NCI-H748 treated with DMSO at 0.1 percent for 48 hours (cell line): ENCODE data around the gene GPR39.
A peak's percentile ranks its signal among the peaks of the same experiment; 100 is the strongest.
"Not testable (repeated sequence)": the region's sequence is repeated elsewhere in the genome, so short reads cannot be mapped to it uniquely, and the experiment has no call there.

Experiments used
- DNase-seq: peaks from one replicate; lab custom pipeline; 2025; lab: John Stamatoyannopoulos, UW

The GPR39 gene

DNA sequence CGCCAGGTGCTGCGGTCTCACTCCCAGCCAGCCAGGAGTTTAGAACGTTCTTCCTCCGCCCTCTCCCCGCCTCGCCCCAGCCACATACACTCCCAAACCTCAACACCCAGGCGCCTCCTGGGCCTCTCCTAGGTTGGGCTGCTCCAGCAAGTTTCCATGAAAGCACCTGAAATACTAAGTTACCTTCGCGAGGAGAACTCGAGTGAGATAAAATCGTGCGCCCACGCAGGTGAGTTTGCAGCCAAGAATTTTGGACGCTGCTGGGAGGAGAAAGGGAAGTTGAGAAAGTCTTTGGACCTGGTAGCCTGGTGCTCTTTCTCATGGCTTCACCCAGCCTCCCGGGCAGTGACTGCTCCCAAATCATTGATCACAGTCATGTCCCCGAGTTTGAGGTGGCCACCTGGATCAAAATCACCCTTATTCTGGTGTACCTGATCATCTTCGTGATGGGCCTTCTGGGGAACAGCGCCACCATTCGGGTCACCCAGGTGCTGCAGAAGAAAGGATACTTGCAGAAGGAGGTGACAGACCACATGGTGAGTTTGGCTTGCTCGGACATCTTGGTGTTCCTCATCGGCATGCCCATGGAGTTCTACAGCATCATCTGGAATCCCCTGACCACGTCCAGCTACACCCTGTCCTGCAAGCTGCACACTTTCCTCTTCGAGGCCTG is at the start of gene GPR39:
TSS of gene GPR39 (plus strand) at position 83 of the 673 bp plus-strand sequence.
- no peak for DNase-seq

DNA sequence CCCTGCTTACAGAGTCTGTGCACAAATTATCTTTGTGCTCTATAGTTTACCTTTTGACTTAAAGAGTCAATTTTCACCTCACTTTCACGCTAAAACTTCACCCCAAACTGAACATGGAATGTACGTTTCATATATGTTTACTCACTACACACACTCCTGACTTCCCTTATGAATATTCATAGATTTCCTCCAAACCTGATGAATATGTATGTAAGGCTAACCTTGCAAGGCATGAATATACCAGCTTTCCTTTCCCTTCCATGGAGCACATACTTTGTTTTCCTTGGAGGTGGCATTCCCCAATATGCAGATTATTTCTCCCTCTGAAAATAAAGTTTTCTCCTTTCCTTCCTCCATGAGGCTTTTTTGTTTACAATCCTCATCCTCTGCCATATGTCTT is 48.4 kb upstream of the GPR39 start:
- DNase-seq: no peak

DNA sequence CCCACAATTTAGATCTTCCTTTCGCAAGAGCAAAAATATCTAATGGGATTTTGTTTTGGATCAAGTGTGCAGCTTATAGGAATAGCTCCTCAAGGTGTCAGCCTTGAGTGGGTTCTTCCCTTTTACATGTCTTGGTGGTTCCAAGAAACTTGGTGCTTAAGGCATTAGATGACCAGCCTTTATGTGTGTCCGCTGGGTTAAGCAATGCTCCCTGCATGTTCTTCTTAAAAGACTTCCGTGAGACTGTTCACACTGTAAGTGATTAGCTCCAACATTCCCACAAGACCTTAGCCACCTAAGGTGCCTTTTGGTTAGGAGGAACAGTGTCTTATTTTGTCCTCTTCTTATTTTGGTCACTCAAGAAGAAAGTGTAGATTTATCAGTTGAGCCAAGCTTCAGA is 44.3 kb upstream of the GPR39 start:
- DNase-seq: no peak

DNA sequence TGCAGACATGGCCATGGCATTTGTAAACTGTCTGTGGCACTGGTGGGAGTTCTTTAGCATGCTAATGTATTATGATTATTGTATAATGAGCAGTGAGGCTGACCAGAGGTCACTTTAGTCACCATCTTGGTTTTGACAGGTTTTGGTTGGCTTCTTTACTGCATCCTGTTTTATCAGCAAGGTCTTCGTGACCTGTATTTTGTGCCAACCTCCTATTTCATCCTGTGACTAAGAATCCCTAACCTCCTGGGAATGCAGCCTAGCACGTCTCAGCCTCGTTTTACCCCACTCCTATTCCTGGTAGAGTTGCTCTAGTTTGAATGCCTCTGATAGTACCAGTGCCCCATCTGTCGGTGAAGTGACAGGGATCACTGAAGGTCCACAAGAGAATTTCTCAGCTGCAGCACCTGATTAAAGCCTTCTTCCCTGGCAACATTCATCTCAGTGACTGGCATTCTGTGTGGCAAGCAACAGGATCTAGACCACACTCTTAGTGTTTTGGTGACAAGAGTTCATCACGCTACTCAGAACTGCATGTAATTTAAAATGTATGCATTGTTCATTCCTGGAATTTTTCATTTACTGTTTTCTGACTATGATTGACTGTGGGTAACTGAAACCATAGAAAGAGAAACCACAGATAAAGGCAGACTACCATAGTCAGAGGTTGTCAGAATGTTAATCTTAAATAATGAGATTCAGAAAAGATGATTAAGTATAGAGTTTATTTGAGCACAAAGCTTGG is 43.0 kb upstream of the GPR39 start:
- DNase-seq: no peak

DNA sequence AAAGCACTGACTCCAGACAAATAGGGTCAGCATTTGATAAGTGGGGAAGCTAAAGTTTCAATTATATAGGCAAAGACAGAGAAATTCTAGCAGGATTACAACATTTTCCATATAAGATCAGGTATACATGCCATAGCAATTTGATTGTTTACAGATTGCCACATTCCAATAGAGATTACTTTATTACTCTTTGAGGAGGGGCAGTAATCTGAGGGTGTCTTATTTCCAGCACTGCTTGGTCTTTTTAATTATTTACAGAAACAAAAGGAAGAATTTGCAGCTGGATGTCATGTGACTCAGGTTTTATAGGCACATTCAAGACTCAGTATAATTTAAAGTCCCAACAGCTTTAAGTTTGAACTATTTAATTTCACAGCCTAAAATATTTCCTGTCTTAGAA is 42.5 kb upstream of the GPR39 start:
- no peak for DNase-seq

DNA sequence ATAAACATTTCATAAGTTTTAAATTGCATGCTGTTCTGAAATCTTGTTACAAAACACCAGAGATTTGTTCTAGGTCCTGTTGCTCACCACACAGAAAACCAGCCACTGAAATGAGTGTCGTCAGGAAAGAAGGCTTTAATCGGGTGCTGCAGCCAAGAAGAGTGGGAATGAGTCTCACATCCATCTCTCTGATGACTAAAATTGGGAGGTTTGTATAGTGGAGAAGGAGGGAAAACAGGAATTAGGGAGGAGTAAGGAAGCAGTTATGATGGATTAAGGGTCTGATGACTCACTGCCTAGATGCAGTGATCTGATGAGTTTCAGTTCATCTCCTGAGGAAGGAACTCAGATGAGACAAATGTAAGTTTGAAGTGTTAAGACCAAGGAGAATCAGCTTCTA is 42.1 kb upstream of the GPR39 start:
- DNase-seq: no peak

- peak; percentile 1 for DNase-seq
These were observed 41.6 kb upstream of the GPR39 start for GRCh38 chr2:132374961-132375360.

DNA sequence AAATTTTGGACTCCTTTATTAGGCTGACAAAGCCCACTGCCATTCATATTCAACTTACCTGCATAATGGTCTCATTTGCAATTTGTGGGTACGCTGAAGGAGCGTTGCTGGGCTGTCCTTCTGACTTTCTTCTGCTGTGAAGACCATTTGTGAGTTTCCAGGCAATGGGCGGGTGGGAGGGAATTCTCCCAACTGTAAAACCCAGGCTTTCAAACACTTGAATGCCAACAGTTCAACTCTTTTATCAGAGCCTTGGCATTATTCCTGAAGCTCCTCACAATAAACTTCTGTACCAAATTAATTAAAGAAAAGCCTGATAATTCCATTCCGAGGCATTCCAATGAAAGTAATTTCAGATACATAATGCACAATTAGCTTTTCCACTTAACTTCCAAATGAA is 35.2 kb upstream of the GPR39 start:
- DNase-seq: no peak

GRCh38 chr2:132383956-132384355 is 32.6 kb upstream of the GPR39 start:
- no peak for DNase-seq

GRCh38 chr2:132384491-132385151 is 32.0 kb upstream of the GPR39 start:
- no peak for DNase-seq

- DNase-seq: no peak
These were observed 29.5 kb upstream of the GPR39 start for GRCh38 chr2:132387126-132387525.

GRCh38 chr2:132390076-132390475 is 26.5 kb upstream of the GPR39 start:
- no peak for DNase-seq

- no peak for DNase-seq
These were observed 25.2 kb upstream of the GPR39 start for GRCh38 chr2:132391378-132391777.

- no peak for DNase-seq
These were observed 24.4 kb upstream of the GPR39 start for GRCh38 chr2:132392221-132392620.

DNA sequence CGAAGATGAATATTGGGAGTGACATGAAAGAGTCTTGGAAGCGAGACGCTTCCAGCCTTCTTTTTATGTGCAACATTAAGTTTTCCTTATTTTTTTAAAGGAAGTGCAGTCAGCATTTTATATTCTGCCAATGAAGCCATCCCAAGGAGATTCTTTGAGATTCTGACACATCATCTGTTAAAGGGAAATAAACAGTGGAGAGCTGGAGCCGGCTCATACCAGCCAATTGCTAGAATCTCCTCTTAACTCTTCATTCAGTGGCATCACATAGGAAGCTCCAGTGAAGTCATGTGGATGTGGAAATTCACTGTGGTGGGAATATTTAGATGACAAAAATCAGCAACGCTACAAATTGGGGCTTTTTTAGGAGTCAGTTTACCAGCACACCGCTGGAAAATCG is 23.7 kb upstream of the GPR39 start:
- DNase-seq: no peak

DNA sequence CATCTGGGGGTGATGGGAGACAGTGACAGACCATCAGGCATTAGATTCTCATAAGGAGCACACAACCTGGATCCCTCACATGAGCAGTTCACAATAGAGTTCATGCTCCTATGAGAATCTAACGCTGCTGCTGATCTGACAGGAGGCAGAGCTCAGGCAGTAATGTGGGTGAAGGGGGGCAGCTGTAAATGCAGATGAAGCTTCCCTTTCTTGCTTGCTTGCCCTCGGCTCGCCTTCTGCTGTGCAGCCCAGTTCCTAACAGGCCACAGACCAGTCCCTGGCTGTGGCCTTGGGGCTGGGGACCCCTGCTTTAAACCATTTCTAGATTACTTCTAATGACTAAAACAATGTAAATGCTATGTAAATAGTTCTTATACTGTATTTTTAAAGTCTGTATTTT is 19.6 kb upstream of the GPR39 start:
- DNase-seq: not testable (repeated sequence)

- no peak for DNase-seq
These were observed 16.3 kb upstream of the GPR39 start for GRCh38 chr2:132400169-132400900.

DNA sequence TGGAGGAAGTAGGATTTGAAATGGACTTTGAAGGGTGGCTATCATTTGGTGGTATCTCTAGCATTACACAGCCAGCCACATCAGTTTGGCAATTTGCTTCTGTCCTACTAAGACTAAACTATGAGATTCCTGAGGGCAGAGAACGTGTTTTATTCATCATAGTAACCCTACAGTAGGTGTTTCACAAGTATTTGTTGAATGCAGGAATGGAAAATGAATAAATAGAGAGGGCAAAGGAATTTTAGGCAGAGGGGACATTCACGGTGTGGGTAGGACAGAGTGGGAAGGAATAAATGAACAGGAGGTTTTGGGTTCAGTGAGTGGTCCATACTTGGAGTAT is 15.7 kb upstream of the GPR39 start:
- DNase-seq: no peak

- DNase-seq: no peak
These were observed 15.3 kb upstream of the GPR39 start for GRCh38 chr2:132401326-132401725.

DNA sequence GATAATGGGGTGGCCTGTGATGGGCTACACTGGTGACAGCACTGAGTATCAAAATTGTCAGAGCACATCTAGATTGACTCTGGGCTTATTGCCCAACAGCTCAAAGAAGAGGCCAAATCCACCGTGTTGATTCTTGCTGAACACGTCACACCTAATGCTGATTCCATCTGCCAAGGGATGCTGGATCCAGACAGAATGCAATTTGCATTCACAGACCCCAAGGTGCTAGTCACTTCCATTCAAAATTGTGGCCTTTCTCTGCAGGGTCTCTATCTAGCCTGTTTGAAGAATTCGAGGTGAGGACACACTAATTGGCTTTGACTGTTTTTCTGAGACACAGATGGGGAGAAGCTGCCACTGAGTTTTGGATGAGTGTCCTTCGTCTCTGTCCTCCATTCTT is 13.5 kb upstream of the GPR39 start:
- DNase-seq: no peak

DNA sequence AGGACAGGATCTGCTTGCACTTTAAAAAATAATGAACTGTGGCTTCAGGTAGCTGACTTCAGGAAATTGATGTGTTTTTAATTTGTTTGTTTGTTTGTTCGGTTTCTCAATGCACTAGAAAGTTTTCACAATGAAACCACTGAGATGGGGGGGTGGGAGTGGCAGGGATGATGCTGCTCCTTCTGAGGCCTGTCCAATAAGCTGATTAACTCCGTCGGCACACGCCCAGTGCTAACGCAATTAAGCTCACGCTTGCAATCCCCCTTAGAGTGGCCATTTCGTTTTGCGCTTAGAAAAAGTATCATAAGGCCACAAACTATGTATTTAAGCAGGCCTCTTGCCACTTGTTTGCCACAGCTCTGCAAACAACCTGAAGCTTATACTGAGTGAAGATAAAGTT is 12.5 kb upstream of the GPR39 start:
- no peak for DNase-seq

DNA sequence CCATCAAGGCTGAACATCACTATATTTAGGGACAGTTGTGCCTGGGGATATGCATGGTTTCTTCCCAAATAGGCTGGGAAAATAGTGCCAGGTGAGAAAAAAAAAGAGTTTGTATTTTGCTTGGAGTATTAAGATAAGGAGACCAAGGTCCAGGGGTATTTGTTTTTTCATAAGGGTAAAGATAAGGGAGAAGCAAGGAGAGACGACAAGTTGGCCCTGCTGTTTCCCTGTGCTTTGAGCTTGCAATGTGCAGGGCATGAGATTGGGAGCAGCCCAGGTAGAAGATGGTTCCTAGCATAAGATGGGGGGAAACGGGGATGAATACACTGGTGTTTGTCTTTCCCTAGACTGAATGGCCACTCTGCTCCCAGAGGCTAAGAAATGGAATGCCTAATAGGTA is 8.8 kb upstream of the GPR39 start:
- no peak for DNase-seq

GRCh38 chr2:132412021-132412420 is 4.6 kb upstream of the GPR39 start:
- no peak for DNase-seq
